H9 (cell line): Measurements from ENCODE around the gene ZNF837. TPM values are rescaled to one million over a fixed set of nuclear protein-coding genes. Genes with fewer than 3 reads are reported as not detected.

Experiments used
- DNase-seq: peaks from one replicate; pipeline ENCODE4 v3.0.0-alpha.2; 2017
- H2AFZ ChIP-seq: one replicate; pipeline ENCODE4 v1.6.1; 2013; ENCODE audit warnings: mild to moderate bottlenecking, low read length, control low read depth, moderate library complexity
- H2AK5ac ChIP-seq: 2 replicates; pipeline ENCODE4 v1.6.1; 2013; ENCODE audit warnings: low read length, control low read depth, mixed read lengths; ENCODE audit not compliant: insufficient read length
- H2BK120ac ChIP-seq: one replicate; pipeline ENCODE4 v1.6.1; 2013; ENCODE audit warnings: low read depth, mild to moderate bottlenecking, low read length, control low read depth, inconsistent platforms; ENCODE audit not compliant: poor library complexity, severe bottlenecking
- H2BK12ac ChIP-seq: 2 replicates; pipeline ENCODE4 v1.6.1; 2013; ENCODE audit warnings: low read length, control low read depth, mixed read lengths, low read depth; ENCODE audit not compliant: insufficient read length
- H2BK15ac ChIP-seq: 2 replicates; pipeline ENCODE4 v1.6.1; 2013; ENCODE audit warnings: low read depth, low read length, control low read depth
- H2BK20ac ChIP-seq: one replicate; pipeline ENCODE4 v1.6.1; 2013; ENCODE audit warnings: low read depth, mild to moderate bottlenecking, low read length, control low read depth, inconsistent platforms; ENCODE audit not compliant: poor library complexity, severe bottlenecking
- H2BK5ac ChIP-seq: 2 replicates; pipeline ENCODE4 v1.6.1; 2013; ENCODE audit warnings: low read length, control low read depth, mixed read lengths; ENCODE audit not compliant: insufficient read length
- H3K14ac ChIP-seq: 2 replicates; pipeline ENCODE4 v1.6.1; 2013; ENCODE audit warnings: low read length, control low read depth; ENCODE audit not compliant: insufficient read depth
- H3K18ac ChIP-seq: 2 replicates; pipeline ENCODE4 v1.6.1; 2013; ENCODE audit warnings: low read depth, mild to moderate bottlenecking, mixed read lengths, low read length, control low read depth; ENCODE audit not compliant: insufficient read length
- H3K23ac ChIP-seq: 2 replicates; pipeline ENCODE4 v1.6.1; 2013; ENCODE audit warnings: low read length, control low read depth, mixed read lengths, low read depth; ENCODE audit not compliant: insufficient read length
- H3K23me2 ChIP-seq: 2 replicates; pipeline ENCODE4 v1.6.1; 2013; ENCODE audit warnings: low read depth, mild to moderate bottlenecking, mixed read lengths, low read length, control low read depth; ENCODE audit not compliant: insufficient read length, poor library complexity, severe bottlenecking
- H3K27ac ChIP-seq: 2 replicates; pipeline ENCODE4 v1.5.1; 2013; ENCODE audit warnings: low read length, control low read depth, mixed read lengths, low read depth; ENCODE audit not compliant: insufficient read length
- H3K27me3 ChIP-seq: 2 replicates; pipeline ENCODE4 v1.6.1; 2013; ENCODE audit warnings: low read length, control low read depth, inconsistent platforms; ENCODE audit not compliant: insufficient read depth
- H3K4ac ChIP-seq: 2 replicates; pipeline ENCODE4 v1.6.1; 2013; ENCODE audit warnings: low read depth, mild to moderate bottlenecking, control low read depth, inconsistent platforms, low read length, moderate library complexity
- H3K4me1 ChIP-seq: 2 replicates; pipeline ENCODE4 v1.6.1; 2013; ENCODE audit warnings: low read length, control low read depth, inconsistent platforms; ENCODE audit not compliant: insufficient read depth
- H3K4me2 ChIP-seq: 2 replicates; pipeline ENCODE4 v1.6.1; 2013; ENCODE audit warnings: low read length, control low read depth, mixed read lengths; ENCODE audit not compliant: insufficient read length, insufficient read depth
- H3K56ac ChIP-seq: 2 replicates; pipeline ENCODE4 v1.6.1; 2013; ENCODE audit warnings: low read depth, mild to moderate bottlenecking, mixed read lengths, low read length, control low read depth; ENCODE audit not compliant: insufficient read length
- H3K79me1 ChIP-seq: 2 replicates; pipeline ENCODE4 v1.6.1; 2013; ENCODE audit warnings: low read depth, mild to moderate bottlenecking, moderate library complexity, low read length, control low read depth, inconsistent platforms; ENCODE audit not compliant: insufficient read depth, poor library complexity, severe bottlenecking
- H3K79me2 ChIP-seq: 2 replicates; pipeline ENCODE4 v1.6.1; 2013; ENCODE audit warnings: low read length, control low read depth, inconsistent platforms; ENCODE audit not compliant: insufficient read depth
- H3K9ac ChIP-seq: 2 replicates; pipeline ENCODE4 v1.6.1; 2013; ENCODE audit warnings: low read length, control low read depth, mixed read lengths; ENCODE audit not compliant: insufficient read length; ENCODE audit errors: extremely low read depth
- H3K9me3 ChIP-seq: one replicate; pipeline ENCODE4 v1.6.1; 2013; ENCODE audit warnings: low read depth, low read length, inconsistent platforms; ENCODE audit not compliant: control insufficient read depth
- H3T11ph ChIP-seq: one replicate; pipeline ENCODE4 v1.6.1; 2013; ENCODE audit warnings: mild to moderate bottlenecking, low read length, control low read depth, inconsistent platforms
- H4K20me1 ChIP-seq: one replicate; pipeline ENCODE4 v1.6.1; 2013; ENCODE audit not compliant: control insufficient read depth, insufficient read length, insufficient read depth
- H4K5ac ChIP-seq: 2 replicates; pipeline ENCODE4 v1.6.1; 2013; ENCODE audit warnings: low read depth, mild to moderate bottlenecking, mixed read lengths, low read length, control low read depth; ENCODE audit not compliant: insufficient read length
- H4K8ac ChIP-seq: replicated peaks from 2 replicates; pipeline ENCODE4 v1.6.1; 2013; ENCODE audit warnings: low read length, control low read depth, mixed read lengths, low read depth; ENCODE audit not compliant: insufficient read length
- H4K91ac ChIP-seq: 2 replicates; pipeline ENCODE4 v1.6.1; 2013; ENCODE audit warnings: low read depth, mild to moderate bottlenecking, moderate library complexity, mixed read lengths, low read length, control low read depth; ENCODE audit not compliant: insufficient read length
- H3K27ac Mint-ChIP-seq, 3 experiments: 2 replicates in 2 of 3; 3 replicates in 1 of 3; pipeline ENCODE4 v1.8.0; 2020 to 2021; ENCODE audit warnings: mixed read lengths in 3 of 3, mild to moderate bottlenecking in 1 of 3, moderate library complexity in 1 of 3
- H3K27me3 Mint-ChIP-seq: 2 replicates; pipeline ENCODE4 v1.8.0; 2021; ENCODE audit warnings: low read depth, mild to moderate bottlenecking, moderate library complexity, mixed read lengths
- H3K36me3 Mint-ChIP-seq, 3 experiments: 2 replicates in 2 of 3; 3 replicates in 1 of 3; pipeline ENCODE4 v1.8.0; 2020 to 2021; ENCODE audit warnings: low read depth in 3 of 3, mixed read lengths in 3 of 3; ENCODE audit not compliant: insufficient read depth in 1 of 3
- H3K4me1 Mint-ChIP-seq, 2 experiments: 2 replicates each; pipeline ENCODE4 v1.8.0; 2020; ENCODE audit warnings: mixed read lengths in 2 of 2
- H3K4me3 Mint-ChIP-seq, 2 experiments: 2 replicates in 1 of 2; 3 replicates in 1 of 2; pipeline ENCODE4 v1.8.0; 2020 to 2021; ENCODE audit warnings: mild to moderate bottlenecking in 2 of 2, mixed read lengths in 2 of 2, moderate library complexity in 1 of 2
- H3K9me3 Mint-ChIP-seq, 2 experiments: 2 replicates in 1 of 2; 3 replicates in 1 of 2; pipeline ENCODE4 v1.8.0; 2020; ENCODE audit warnings: mild to moderate bottlenecking in 2 of 2, mixed read lengths in 2 of 2, moderate library complexity in 1 of 2
- WGBS: extraction: QIAGEN DNeasy Blood & Tissue Kit; methylation state at CpG from one replicate; pipeline ENCODE4 v1.1.7; 2013; ENCODE audit warnings: missing lambda C conversion rate, low lambda C conversion rate, mixed read lengths; ENCODE audit not compliant: insufficient read length; ENCODE audit errors: extremely low coverage; 5-methylcytosine and 5-hydroxymethylcytosine counted together
- total RNA-seq: library from RNA; stranded (reverse); gene quantifications from 2 replicates; pipeline ENCODE4 v1.2.1, GENCODE V29; 2021
- TF ChIP-seq, protein P1 (sequence below): fragments of 200-600 bp; sonication (generic); conservative IDR thresholded peaks from 3 replicates; pipeline ENCODE4 v1.8.0; 2021; ENCODE audit warnings: antibody characterized with exemption, mild to moderate bottlenecking

Gene ZNF837
- total RNA-seq, 1 experiment from 2014 or later, result 3.4 TPM

GRCh38 chr19:58407658-58408151, 26.9 kb upstream of the ZNF837 start:
- H2BK12ac ChIP-seq, result no peak overlapping the region
- no peak overlapping the region for H3K27ac ChIP-seq
- no peak overlapping the region for H3K56ac ChIP-seq
- no peak overlapping the region for H2BK5ac ChIP-seq
- Mint-ChIP-seq H3K4me1 (peaks cover 19 to 23% of the 10 kb centered on the region in 2 experiments), H3K27ac (peak overlapping the region in 1 of 3 experiments; percentile 94; a peak in 3 of 7 replicates), H3K36me3 (peaks cover 8 to 11% (median 9%) of the 10 kb centered on the region in 3 experiments; a peak in 6 of 7 replicates), H3K9me3 (peaks cover 10 to 13% of the 10 kb centered on the region in 2 experiments; a peak in 4 of 5 replicates), H3K27me3 (peaks cover 13% of the 10 kb centered on the region), H3K4me3 (peak overlapping the region; percentile 87 to 94)
- H2BK15ac ChIP-seq, result no peak overlapping the region
- TF ChIP-seq, protein P1, sequence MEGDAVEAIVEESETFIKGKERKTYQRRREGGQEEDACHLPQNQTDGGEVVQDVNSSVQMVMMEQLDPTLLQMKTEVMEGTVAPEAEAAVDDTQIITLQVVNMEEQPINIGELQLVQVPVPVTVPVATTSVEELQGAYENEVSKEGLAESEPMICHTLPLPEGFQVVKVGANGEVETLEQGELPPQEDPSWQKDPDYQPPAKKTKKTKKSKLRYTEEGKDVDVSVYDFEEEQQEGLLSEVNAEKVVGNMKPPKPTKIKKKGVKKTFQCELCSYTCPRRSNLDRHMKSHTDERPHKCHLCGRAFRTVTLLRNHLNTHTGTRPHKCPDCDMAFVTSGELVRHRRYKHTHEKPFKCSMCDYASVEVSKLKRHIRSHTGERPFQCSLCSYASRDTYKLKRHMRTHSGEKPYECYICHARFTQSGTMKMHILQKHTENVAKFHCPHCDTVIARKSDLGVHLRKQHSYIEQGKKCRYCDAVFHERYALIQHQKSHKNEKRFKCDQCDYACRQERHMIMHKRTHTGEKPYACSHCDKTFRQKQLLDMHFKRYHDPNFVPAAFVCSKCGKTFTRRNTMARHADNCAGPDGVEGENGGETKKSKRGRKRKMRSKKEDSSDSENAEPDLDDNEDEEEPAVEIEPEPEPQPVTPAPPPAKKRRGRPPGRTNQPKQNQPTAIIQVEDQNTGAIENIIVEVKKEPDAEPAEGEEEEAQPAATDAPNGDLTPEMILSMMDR, result no peak
- no peaks in the 10 kb centered on the region for H3K79me1 ChIP-seq
- no peak overlapping the region for H2BK20ac ChIP-seq
- H4K8ac ChIP-seq, result no peak overlapping the region
- peak overlapping the region; percentile 87 for H3K4me2 ChIP-seq
- no peaks in the 10 kb centered on the region for H3K79me2 ChIP-seq
- H3K23ac ChIP-seq, result no peak overlapping the region
- peaks cover 15% of the 10 kb centered on the region for H3K23me2 ChIP-seq
- peak overlapping the region; percentile 52 for H3K18ac ChIP-seq
- no peak overlapping the region for H3T11ph ChIP-seq
- no peak overlapping the region for H4K91ac ChIP-seq
- no peak overlapping the region for H2AFZ ChIP-seq
- no peak overlapping the region for H3K4ac ChIP-seq
- no peaks in the 10 kb centered on the region for H3K9me3 ChIP-seq
- no peak overlapping the region for H2BK120ac ChIP-seq
- peak; percentile 46 for DNase-seq
- no peak overlapping the region for H4K5ac ChIP-seq
- no CpG with 5 or more reads among the region's 22 CpGs for WGBS
- H2AK5ac ChIP-seq, result no peak overlapping the region
- H3K9ac ChIP-seq, result peak overlapping the region; percentile 84
- H3K14ac ChIP-seq, result peak overlapping the region; percentile 75
- peaks cover 3% of the 10 kb centered on the region for H4K20me1 ChIP-seq
- H3K4me1 ChIP-seq, result peaks cover 5% of the 10 kb centered on the region; the same call in 1 of the 2 replicates
- no peaks in the 10 kb centered on the region; the same call in 1 of the 2 replicates for H3K27me3 ChIP-seq
